BE2C (cell line): ENCODE results near the gene EIF4EBP2.

Source experiments
- DNase-seq: peaks from one replicate; pipeline ENCODE4 v3.0.0-alpha.2; 2020
- H3K27me3 ChIP-seq: fragments of 250-450 bp; sonication (Bioruptor Pico); 2 replicates; pipeline ENCODE4 v1.5.1; 2020; ENCODE audit warnings: mild to moderate bottlenecking
- H3K36me3 ChIP-seq: fragments of 250-450 bp; sonication (Bioruptor Pico); 2 replicates; pipeline ENCODE4 v1.5.1; 2020; ENCODE audit warnings: mild to moderate bottlenecking
- H3K4me1 ChIP-seq: fragments of 250-450 bp; sonication (Bioruptor Pico); 2 replicates; pipeline ENCODE4 v1.5.1; 2020
- H3K4me3 ChIP-seq: 2 replicates; pipeline ENCODE4 v1.5.1; 2011; ENCODE audit warnings: low read depth, low read length
- H3K9me3 ChIP-seq: fragments of 250-450 bp; sonication (Bioruptor Pico); 2 replicates; pipeline ENCODE4 v1.5.1; 2020
- CTCF ChIP-seq: IDR thresholded peaks from 2 replicates; pipeline ENCODE4 v1.5.1; 2012; ENCODE audit warnings: mild to moderate bottlenecking, low read depth, low read length

Gene EIF4EBP2

GRCh38 chr10:70459061-70459773 is 55.3 kb downstream of the EIF4EBP2 start:
- TF ChIP-seq CTCF, result no peak
- H3K4me1 ChIP-seq, result no peaks in the 10 kb centered on the region
- H3K9me3 ChIP-seq, result no peaks in the 10 kb centered on the region
- H3K27me3 ChIP-seq, result no peaks in the 10 kb centered on the region
- H3K36me3 ChIP-seq, result no peaks in the 10 kb centered on the region
- DNase-seq, result no peak
- no peak overlapping the region for H3K4me3 ChIP-seq

DNA sequence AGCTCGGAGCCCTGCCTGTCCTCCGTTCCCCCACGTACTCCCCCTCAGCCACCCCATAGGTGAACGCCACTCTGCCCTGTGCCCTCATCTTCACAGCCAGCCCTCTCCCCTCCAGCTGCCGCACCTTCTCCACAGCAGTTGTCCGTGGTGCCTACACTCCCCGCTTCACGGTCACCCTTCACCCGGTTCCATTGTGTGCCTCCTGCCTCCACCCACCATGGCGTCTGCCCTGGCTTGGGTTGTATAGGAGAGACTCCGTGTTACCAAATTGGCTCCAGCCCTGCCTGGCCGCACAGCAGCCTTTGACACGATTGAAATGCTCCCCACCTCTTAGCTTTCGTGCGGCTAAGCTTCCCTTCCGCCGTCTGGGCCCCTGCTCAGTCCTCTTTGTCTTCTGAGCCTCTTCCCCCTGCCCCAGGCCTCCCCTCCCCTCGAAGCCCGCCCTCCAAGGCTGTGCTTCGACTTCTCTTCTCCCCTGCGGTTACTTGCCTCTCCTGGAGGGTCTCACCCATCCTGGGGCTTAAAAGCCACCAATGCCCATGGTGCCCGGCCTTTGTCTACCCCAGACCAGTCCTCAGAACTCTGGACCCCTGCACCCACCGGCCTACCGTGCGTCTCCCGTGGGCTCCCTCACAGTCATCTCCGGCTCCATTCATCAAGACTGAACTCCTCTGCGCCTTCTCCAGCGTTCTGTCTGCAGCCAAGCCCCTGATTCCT is 56.0 kb downstream of the EIF4EBP2 start:
- Histone ChIP-seq H3K4me1 (no peaks in the 10 kb centered on the region), H3K27me3 (no peaks in the 10 kb centered on the region), H3K4me3 (no peak overlapping the region), H3K36me3 (no peaks in the 10 kb centered on the region), H3K9me3 (no peaks in the 10 kb centered on the region)
- no peak for TF ChIP-seq CTCF
- no peak for DNase-seq

DNA sequence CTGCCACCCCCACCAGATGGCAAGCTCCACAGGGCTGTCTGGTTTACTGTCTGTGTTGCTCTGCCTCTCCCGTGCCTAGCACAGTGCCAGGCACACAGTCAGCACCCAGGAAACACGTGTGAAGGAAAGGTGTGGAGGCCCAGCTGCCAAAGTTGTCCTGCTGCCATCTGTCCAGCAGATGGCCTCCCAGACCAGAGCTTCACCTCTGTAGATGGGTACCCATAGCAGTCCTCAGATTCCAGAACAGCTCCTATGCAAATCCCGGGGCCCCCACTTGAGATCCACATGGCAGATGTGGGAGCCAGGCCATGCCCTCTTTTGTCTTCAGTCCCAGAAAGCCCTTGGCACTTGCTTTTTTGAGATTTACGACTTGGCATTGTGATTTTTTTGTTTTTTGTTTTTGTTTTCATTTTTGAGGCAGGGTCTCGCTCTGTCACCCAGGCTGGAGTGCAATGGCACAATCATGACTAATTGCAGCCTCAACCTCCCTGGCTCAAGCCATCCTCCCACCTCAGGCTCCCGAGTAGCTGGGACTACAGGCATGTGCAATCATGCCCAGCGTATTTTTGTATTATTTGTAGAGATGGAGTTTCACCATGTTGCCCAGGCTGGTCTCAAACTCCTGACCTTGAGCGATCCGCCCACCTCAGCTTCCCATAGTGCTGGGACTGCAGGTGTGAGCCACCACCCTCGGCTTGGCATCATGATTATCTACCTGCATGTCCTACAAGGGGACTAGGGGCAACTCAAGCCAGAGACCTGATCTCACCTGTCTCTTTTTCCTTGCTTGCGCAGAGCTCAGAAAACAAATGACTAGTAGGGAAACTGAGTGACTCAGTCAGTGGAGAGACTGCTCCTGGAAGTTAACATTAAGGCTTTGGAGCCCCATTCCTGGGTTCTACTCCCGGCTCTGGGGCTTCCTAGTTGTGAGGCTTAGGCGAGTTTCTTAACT is 57.7 kb downstream of the EIF4EBP2 start:
- Histone ChIP-seq H3K4me1 (no peaks in the 10 kb centered on the region), H3K27me3 (no peaks in the 10 kb centered on the region), H3K4me3 (no peak overlapping the region), H3K36me3 (no peaks in the 10 kb centered on the region), H3K9me3 (no peaks in the 10 kb centered on the region)
- DNase-seq, result peak; percentile 58
- peak; percentile 85 for TF ChIP-seq CTCF

- no peaks in the 10 kb centered on the region for H3K36me3 ChIP-seq
- TF ChIP-seq CTCF, result no peak
- H3K9me3 ChIP-seq, result no peaks in the 10 kb centered on the region
- H3K27me3 ChIP-seq, result no peaks in the 10 kb centered on the region
- H3K4me3 ChIP-seq, result no peak overlapping the region
- no peaks in the 10 kb centered on the region for H3K4me1 ChIP-seq
- DNase-seq, result peak; percentile 51
Observed at GRCh38 chr10:70462349-70462984, 58.5 kb downstream of the EIF4EBP2 start.

DNA sequence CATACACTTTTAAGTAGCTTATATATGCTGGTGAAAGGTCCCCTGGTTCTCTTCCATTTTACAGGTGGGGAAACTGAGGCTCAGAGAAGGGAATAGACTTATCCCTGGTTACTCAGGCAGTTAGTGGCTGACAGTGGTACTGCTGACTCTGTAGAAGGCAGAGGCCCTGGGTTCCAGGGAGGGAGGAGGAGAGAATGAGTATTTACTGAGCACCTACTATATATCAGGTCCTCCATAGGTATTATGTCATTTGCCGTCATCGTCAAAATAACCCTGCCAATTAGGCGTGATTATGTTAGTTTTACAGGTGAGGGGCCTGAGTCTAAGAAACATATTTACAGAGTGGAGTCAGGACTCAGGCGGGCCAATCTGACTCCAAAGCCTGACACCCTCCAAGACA is 61.3 kb downstream of the EIF4EBP2 start:
- Histone ChIP-seq H3K4me1 (no peaks in the 10 kb centered on the region), H3K36me3 (no peaks in the 10 kb centered on the region), H3K4me3 (no peak overlapping the region), H3K27me3 (no peaks in the 10 kb centered on the region), H3K9me3 (no peaks in the 10 kb centered on the region)
- no peak for TF ChIP-seq CTCF
- no peak for DNase-seq
